SKM-1 (cell line): Measurements from ENCODE around the gene ADPRHL1.
"Not testable (repeated sequence)": the region's sequence is repeated elsewhere in the genome, so short reads cannot be mapped to it uniquely, and the experiment has no call there.

Source experiments
- DNase-seq: peaks from one replicate; lab custom pipeline; 2025; ENCODE audit not compliant: unreplicated experiment; lab: John Stamatoyannopoulos, UW

ADPRHL1 gene

GRCh38 chr13:113373811-113374485 lies 79.3 kb downstream of the ADPRHL1 start:
- DNase-seq = no peak

DNA sequence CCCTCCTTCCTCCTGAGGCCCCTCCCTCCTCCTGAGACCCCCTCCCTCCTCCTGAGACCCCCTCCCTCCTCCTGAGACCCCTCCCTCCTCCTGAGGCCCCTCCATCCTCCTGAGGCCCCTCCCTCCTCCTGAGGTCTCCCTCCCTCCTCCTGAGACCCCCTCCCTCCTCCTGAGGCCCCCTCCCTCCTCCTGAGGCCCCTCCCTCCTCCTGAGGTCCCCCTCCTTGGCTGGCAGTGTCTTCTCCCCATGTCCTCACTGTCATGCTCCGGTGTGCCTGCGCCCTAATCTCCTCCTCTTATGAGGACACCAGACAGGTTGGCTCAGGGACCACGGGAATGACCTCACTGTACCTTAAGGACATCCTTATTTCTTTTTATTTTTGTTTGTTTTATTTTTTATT lies 81.6 kb downstream of the ADPRHL1 start:
- not testable (repeated sequence) for DNase-seq

- DNase-seq = no peak
These were observed 82.2 kb downstream of the ADPRHL1 start for GRCh38 chr13:113371061-113371460.

DNA sequence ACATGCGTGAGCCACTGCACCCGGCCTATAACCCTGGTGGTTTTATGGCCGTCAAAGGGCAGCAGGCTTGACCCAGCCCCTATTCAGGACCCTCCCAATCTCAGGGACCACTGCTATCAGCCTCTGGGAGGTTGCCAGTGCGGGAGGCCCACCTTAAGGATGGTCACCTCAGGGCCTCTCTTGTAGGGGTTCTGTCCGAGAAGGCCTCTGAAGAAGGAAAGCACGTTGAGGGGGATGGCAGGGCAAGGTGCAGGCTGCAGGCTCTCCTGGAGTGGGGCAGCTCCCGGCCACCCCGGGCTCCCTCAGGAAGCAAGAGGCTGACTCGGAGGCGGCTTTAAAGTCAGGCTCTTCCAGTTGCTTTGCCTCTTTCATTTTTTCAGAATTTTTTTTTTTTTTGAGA lies 83.4 kb downstream of the ADPRHL1 start:
- DNase-seq = no peak

- DNase-seq = no peak
These were observed 84.1 kb downstream of the ADPRHL1 start for GRCh38 chr13:113369189-113369588.

GRCh38 chr13:113368353-113368752 lies 84.9 kb downstream of the ADPRHL1 start:
- DNase-seq = not testable (repeated sequence)

DNA sequence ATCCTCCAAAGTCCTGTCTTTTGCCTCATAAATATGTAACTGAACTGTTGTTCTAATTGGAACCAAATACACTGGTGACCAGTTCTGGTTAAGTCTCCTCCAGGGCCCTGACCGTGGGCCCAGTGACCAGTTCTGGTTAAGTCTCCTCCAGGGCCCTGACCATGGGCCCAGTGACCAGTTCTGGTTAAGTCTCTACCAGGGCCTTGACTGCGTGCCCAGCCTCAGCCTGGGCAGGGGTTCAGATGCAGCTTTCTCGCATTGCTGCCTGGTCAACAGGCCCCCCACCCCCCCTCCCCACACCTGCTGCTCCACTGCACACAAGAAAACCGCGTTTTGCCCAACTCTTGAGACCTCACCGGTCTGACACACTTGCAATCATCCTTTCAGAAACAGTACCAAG lies 85.5 kb downstream of the ADPRHL1 start:
- no peak for DNase-seq

DNA sequence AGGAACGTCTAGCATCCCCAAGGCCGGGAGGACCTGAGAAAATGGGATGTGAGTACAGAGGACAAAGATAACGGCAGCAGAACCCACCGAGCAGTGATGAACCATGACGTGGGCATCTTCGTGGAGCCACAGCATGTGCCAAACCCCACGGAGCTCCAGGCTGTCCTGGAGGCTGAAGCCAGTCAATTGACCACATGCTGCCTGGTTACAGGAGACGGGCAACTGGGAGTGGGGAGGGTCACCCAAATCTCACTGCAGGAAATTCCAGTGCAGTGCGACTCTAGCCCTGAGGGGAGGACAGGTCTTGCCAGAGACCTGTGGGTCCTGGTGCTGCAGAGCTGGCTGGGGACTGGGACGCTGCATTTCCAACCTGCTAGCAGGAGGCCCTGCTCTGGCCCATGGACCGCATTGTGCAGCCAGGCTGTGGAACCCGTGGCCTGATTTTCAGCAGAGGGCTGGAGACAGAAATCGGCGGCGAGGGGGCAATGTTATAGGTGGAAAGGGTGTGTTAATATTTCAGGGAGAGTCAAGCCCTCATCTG lies 86.2 kb downstream of the ADPRHL1 start:
- no peak for DNase-seq

DNA sequence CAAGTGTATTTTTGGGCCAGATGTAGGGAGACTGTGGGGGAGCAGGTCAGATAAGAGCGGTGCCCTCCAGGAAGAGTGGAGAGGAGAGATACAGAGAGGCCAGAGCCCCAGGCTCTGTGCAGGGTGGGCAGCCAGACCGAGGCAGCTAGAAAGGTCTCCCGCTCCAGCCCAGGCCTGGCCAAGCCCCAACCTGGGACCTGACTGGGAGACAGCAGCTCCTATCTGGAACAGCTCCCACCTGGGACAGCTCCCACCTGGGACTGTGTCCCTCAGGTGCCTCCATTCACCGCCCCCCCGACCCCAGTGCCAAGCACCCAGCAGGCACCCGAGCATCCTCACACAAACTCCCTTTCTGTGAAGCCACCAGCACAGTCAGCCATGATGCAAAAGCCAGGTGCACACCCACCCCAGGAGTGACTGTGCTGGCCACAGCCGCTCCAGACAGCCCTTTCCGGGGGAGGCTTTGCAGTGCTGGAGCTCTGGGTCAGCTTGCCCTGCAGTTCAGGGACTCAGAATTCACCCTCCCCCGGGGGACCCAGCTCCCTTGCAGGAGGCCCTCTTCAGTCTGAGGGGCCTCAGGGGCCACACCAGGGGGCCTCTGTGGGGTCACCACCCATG lies 87.2 kb downstream of the ADPRHL1 start:
- no peak for DNase-seq

- DNase-seq = no peak
These were observed 87.7 kb downstream of the ADPRHL1 start for GRCh38 chr13:113365583-113365970.

DNA sequence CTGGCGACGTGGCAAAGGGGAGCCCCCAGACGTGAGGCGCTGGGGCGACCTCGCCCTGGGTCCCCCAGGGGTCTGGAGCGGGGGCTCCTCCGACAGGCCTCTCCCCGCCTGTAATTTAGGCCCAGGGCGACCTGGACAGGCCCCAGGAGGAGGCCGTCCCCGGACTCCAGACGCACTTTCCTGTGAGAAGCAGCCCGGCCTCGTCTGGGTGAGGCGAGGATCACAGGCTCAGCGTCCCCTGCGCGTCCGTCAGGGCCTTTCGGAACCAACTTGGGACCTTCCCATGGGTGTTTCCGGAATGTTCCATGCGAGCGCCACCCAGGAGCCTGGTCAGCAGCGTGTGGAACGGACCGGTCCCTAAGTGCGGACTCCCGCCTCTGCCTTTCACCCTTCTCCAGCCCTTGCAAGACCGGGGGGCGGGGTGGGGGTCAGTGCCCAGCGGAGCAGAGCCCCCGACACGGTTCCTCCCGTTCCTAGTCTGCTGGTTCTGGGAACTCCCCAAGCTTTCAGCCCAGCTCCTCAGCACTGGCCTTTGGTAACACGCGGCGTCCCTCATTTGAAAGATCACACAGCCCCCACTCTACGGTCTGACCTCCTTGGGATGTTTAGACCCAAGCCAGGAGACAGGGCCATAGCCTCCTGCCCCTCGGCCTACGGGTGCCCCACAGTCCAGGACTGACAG lies 88.2 kb downstream of the ADPRHL1 start:
- DNase-seq = no peak

DNA sequence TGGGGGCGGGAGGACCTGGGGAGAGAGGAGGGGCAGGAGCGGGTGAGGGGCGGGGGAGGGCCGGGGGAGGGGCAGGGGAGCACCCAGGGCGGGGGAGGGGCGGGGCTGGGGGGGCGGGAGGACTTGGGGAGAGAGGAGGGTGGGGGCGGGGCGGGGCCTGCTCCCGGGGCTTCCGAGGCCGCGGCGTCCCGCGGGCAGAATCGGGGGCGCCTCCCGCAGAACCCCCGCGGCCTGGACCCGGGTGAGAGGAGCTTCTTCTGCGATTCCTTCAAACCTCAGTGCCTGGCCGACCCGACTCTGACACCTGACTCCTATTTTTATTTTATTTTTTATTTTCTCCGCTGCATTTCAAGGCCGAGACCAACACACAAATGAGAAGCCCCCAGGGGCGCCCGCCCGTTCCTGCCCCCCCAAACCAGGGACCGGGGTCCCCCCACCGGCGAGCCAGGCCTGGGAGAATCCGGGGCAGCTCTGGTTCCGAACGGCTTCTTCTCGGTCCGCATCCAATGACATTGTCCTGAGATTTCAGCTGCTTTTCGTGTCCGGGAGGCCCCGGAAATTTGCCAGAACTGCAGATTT lies 88.9 kb downstream of the ADPRHL1 start:
- DNase-seq = no peak

- no peak for DNase-seq
These were observed 91.9 kb downstream of the ADPRHL1 start for GRCh38 chr13:113361406-113361805.

DNA sequence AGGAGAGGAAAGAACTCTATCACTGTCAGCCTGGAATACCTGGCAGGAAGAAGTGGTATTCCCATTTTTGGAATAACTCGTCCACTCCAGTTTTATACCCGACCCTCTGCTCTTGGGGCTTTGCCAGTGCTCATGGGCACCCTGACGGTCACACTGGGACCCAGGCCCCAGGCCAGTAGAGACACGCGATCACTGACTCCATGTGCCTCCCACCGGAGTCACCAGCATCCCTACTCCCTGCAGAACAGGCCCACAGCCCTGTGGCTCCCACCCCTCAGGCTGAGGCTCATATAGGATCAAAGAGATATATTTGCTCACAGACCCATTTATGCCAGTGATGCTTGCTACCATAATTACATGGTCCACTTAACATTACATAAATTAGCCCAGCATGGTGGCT lies 92.8 kb downstream of the ADPRHL1 start:
- no peak for DNase-seq

DNA sequence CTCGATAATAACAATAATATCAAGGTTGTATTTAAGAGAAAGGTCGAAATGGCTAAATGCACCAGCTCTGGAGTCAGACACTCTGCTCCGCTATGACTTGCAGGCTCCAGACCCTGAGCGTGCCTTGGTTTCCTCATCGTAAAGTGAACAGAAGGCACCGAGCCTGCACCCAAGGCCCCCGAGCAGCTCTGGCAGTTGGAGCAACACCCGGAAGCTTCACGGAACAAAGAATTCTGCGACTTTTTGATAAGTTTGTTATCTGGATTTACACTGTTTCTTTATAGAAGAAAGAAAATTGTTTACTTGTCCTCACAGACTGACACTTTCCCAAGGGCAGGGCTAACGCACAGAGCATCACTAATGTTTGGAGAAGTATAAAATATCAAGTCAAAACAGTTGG lies 93.7 kb downstream of the ADPRHL1 start:
- no peak for DNase-seq

GRCh38 chr13:113358653-113359190 lies 94.6 kb downstream of the ADPRHL1 start:
- DNase-seq = no peak

GRCh38 chr13:113357529-113357928 lies 95.8 kb downstream of the ADPRHL1 start:
- DNase-seq = no peak

DNA sequence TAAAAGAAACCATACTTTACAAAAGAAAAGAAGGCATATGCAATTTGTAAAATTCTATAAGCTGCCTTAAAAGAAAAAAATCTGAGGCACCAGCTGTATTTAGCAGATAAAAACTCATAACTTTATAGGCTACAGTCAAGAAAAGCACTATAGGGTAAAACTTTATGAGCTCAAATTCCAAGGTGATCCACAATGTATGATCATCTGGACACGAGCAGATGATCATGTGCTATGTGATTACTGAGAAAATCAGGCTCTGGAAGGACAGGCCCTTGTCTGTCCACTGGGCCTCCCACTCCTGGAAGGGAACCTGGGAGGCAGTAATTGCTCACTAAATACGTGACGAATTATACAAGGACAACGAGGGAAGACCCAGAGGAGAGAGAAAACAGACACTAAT lies 96.7 kb downstream of the ADPRHL1 start:
- DNase-seq = no peak

GRCh38 chr13:113355621-113356020 lies 97.7 kb downstream of the ADPRHL1 start:
- no peak for DNase-seq

DNA sequence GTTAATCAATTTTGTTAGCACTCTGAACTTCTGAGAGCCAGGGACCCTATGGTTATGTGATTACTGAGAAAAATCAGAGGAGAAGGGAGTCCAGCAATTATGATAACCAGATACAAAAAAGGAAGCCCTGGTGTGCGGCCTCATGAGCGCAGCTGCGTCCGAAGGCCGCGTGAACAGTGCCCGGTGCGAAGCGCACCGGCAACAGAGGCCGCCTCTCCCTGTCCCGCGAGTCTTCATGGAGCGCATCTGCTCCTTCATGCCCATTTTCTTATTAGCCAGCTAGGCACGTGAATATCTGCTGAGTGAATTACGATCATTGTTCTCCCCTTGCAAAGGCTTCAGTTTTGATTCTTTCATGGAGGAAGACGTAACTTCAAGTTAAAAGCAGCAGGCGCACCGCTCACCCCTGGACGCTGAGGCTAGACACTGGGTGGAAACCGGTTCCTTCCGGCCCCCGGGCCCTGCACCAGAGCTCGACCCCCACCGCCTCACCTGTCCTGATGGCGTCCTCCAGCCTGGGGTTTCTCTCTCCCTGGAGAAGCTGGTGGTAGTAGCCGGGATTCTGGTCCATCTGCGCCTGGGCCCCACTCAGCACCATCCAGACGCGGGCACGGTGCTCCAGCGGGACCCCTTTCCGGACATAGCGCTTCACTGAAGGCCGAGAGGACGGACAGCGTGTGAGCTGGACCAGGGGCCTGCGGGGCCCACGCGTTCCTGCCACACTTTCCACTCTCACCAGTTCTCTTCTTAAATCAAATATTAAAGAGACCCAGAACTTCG lies 98.3 kb downstream of the ADPRHL1 start:
- DNase-seq = no peak

DNA sequence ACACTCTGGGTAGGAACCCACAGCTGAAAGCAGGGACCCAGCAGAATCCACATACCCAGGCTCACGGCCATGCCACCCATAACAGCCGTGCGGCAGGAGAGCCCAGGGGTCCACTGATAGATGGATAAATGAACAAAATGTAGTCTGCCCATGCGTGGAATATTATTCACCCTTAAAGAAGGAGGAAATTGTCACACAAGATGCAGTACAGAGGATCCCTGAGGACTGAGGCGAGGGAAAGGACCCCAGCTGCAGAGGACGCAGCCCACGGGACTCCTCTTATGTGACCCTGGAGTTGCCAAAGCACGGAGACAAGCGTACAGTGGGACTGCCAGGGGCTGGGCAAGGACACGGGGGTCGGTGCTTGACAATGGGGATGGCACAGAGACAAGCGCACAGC lies 100.0 kb downstream of the ADPRHL1 start:
- DNase-seq = no peak
